Glutamatergic neuron (in vitro differentiated cells): ENCODE measurements around the gene TCEANC2. TPM values are rescaled to one million over a fixed set of nuclear protein-coding genes. Genes with fewer than 3 reads are reported as not detected.
"Not testable (repeated sequence)": the region's sequence is repeated elsewhere in the genome, so short reads cannot be mapped to it uniquely, and the experiment has no call there.

Experiments used
- DNase-seq: peaks from one replicate; pipeline ENCODE4 v3.0.0; 2022
- H3K27ac Mint-ChIP-seq: one replicate; pipeline ENCODE4 v1.8.0; 2020; ENCODE audit warnings: mild to moderate bottlenecking, mixed read lengths, inconsistent platforms; ENCODE audit not compliant: unreplicated experiment
- H3K27me3 Mint-ChIP-seq: one replicate; pipeline ENCODE4 v1.8.0; 2020; ENCODE audit warnings: mild to moderate bottlenecking, moderate library complexity, mixed read lengths, inconsistent platforms; ENCODE audit not compliant: unreplicated experiment
- H3K36me3 Mint-ChIP-seq: one replicate; pipeline ENCODE4 v1.8.0; 2020; ENCODE audit warnings: mild to moderate bottlenecking, mixed read lengths, inconsistent platforms; ENCODE audit not compliant: unreplicated experiment
- H3K4me1 Mint-ChIP-seq: one replicate; pipeline ENCODE4 v1.8.0; 2020; ENCODE audit warnings: mild to moderate bottlenecking, low read depth, mixed read lengths, inconsistent platforms; ENCODE audit not compliant: unreplicated experiment
- H3K4me3 Mint-ChIP-seq: one replicate; pipeline ENCODE4 v1.8.0; 2020; ENCODE audit warnings: mild to moderate bottlenecking, mixed read lengths, inconsistent platforms; ENCODE audit not compliant: unreplicated experiment
- H3K9me3 Mint-ChIP-seq: one replicate; pipeline ENCODE4 v1.8.0; 2020; ENCODE audit warnings: mild to moderate bottlenecking, moderate library complexity, mixed read lengths, inconsistent platforms; ENCODE audit not compliant: unreplicated experiment
- total RNA-seq: library from RNA; stranded (reverse); fragmentation: NEBNext Ultra II Directional; extraction: Animal tissue kit (Norgen Biotek cat#: 25700); gene quantifications from one replicate; pipeline ENCODE4 v1.2.1, GENCODE V29; 2021; ENCODE audit not compliant: unreplicated experiment
- TF ChIP-seq, protein P1 (sequence below): fragments of 200-600 bp; sonication (generic); IDR thresholded peaks from one replicate; pipeline ENCODE4 v1.5.0; 2021; ENCODE audit not compliant: partially characterized antibody, unreplicated experiment

Gene TCEANC2
- total RNA-seq, 1 donor from 2014 or later = 10.7 TPM

DNA sequence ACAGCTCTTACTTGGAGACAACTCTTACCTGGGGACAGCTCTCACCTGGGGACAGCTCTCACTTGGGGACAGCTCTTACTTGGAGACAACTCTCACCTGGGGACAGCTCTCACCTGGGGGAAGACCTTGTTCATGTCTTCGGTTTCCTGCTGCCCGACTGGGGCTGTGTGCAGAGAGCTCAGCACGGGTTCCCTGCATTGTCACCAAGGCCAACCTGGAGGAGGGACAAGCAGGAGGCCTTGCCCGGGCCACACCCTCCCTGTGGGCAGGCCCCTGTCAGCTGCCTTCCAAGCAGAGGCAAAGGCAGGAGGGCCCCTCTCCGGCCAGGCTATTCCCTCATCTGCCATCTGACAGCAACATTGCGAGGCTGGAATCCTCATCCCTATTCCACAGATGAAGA, 35.4 kb upstream of the TCEANC2 start, which contains the start of gene LDLRAD1:
TSS of gene LDLRAD1 (minus strand) at position 208 of the 400 bp plus-strand sequence. CDS start at position 134, 74 bp downstream.
- peaks cover 3% of the 10 kb centered on the region for H3K9me3 Mint-ChIP-seq

DNA sequence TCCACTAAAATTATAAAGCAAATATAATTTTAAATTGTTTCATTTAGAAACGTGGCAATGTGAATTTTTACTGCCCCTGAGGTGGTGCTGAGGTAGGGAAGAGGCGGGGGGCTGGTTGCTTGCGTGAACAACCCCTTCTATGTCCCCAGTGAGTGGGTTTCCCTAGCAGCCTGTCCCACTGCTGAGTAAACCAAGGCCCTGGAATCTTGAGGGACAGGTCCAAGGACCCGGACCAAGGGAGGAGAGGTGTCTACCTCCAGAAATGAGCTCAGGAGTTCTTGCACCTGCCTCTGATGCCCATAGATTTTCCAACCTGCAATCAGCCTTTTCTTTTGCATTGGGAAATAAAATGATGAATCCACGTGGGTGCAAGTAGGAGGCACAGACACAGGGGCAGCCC, 34.8 kb upstream of the TCEANC2 start:
- H3K9me3 Mint-ChIP-seq = peaks cover 2% of the 10 kb centered on the region
- H3K27me3 Mint-ChIP-seq = peaks cover 1% of the 10 kb centered on the region
- DNase-seq = no peak
- H3K4me3 Mint-ChIP-seq = no peak overlapping the region
- no peak overlapping the region for H3K27ac Mint-ChIP-seq
- H3K4me1 Mint-ChIP-seq = peaks cover 2% of the 10 kb centered on the region
- TF ChIP-seq, protein P1, sequence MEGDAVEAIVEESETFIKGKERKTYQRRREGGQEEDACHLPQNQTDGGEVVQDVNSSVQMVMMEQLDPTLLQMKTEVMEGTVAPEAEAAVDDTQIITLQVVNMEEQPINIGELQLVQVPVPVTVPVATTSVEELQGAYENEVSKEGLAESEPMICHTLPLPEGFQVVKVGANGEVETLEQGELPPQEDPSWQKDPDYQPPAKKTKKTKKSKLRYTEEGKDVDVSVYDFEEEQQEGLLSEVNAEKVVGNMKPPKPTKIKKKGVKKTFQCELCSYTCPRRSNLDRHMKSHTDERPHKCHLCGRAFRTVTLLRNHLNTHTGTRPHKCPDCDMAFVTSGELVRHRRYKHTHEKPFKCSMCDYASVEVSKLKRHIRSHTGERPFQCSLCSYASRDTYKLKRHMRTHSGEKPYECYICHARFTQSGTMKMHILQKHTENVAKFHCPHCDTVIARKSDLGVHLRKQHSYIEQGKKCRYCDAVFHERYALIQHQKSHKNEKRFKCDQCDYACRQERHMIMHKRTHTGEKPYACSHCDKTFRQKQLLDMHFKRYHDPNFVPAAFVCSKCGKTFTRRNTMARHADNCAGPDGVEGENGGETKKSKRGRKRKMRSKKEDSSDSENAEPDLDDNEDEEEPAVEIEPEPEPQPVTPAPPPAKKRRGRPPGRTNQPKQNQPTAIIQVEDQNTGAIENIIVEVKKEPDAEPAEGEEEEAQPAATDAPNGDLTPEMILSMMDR = no peak
- H3K36me3 Mint-ChIP-seq = no peaks in the 10 kb centered on the region

More for the DNA sequence above, 35.4 kb upstream of the TCEANC2 start, which contains the start of gene LDLRAD1:
- no peak within 1 kb of the TSS for H3K4me3 Mint-ChIP-seq
- TF ChIP-seq, protein P1 = no peak
- H3K27me3 Mint-ChIP-seq = peaks cover 1% of the 10 kb centered on the region
- H3K27ac Mint-ChIP-seq = no peak within 1 kb of the TSS
- no peaks in the 10 kb centered on the region for H3K36me3 Mint-ChIP-seq
- DNase-seq = no peak
- H3K4me1 Mint-ChIP-seq = peaks cover 2% of the 10 kb centered on the region

DNA sequence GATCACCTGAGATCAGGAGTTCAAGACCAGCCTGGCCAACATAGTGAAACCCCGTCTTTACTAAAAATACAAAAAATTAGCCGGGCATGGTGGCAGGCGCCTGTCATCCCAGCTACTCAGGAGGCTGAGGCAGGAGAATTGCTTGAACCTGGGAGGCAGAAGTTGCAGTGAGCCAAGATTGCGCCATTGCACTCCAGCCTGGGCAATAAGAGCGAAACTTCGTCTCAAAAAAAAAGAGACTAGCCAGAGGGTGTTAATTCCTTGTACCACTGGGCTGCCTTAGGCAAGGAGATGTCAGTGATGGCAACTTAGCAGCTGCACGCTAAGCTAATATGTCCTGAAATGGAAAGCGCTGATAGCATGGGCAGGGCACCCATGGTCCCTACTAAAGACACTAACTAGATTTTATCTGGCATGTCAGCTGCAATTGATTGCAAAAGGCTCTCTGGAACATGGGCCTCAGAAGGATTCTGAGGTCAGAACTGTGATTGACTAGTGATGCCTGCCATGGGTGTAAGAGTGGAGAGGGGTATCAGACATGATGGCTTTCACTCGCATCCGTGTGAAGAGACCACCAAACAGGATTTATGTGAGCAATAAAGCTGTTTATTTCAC, 33.7 kb upstream of the TCEANC2 start:
- not testable (repeated sequence) for DNase-seq, H3K9me3 Mint-ChIP-seq, H3K36me3 Mint-ChIP-seq, H3K27ac Mint-ChIP-seq, H3K4me1 Mint-ChIP-seq, H3K4me3 Mint-ChIP-seq, H3K27me3 Mint-ChIP-seq

GRCh38 chr1:54024358-54024757, 29.1 kb upstream of the TCEANC2 start:
- DNase-seq = no peak
- TF ChIP-seq, protein P1 = no peak
- Mint-ChIP-seq H3K4me3 (no peak overlapping the region), H3K27ac (no peak overlapping the region), H3K27me3 (peaks cover 3% of the 10 kb centered on the region), H3K36me3 (no peaks in the 10 kb centered on the region), H3K9me3 (peaks cover 4% of the 10 kb centered on the region), H3K4me1 (peaks cover 2% of the 10 kb centered on the region)

GRCh38 chr1:54024811-54025210, 28.6 kb upstream of the TCEANC2 start:
- DNase-seq, H3K4me1 Mint-ChIP-seq, H3K9me3 Mint-ChIP-seq, H3K4me3 Mint-ChIP-seq, H3K27me3 Mint-ChIP-seq, H3K36me3 Mint-ChIP-seq, H3K27ac Mint-ChIP-seq: not testable (repeated sequence)

DNA sequence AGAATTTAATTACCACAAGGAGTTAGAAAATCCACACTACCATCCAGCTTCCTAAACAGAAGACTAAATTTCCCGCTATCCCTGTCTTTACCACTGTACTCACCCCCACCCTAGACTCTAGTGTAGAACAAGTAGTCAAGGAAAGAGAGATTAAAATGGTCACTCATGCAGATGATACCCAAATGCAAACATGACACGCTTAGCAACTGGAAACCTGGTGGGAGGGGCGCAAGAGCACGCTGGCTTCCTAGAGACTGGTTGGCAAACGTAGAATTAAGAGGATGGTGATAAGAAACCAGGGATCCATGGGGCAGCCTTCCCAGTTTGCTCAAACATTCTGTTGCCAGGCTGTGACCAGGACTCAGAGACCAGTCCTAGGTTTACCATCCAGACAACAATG, 25.6 kb upstream of the TCEANC2 start:
- TF ChIP-seq, protein P1 = no peak
- no peak overlapping the region for H3K27ac Mint-ChIP-seq
- H3K27me3 Mint-ChIP-seq = peaks cover 2% of the 10 kb centered on the region
- DNase-seq = no peak
- no peaks in the 10 kb centered on the region for H3K36me3 Mint-ChIP-seq
- H3K9me3 Mint-ChIP-seq = peaks cover 2% of the 10 kb centered on the region
- H3K4me1 Mint-ChIP-seq = no peaks in the 10 kb centered on the region
- H3K4me3 Mint-ChIP-seq = no peak overlapping the region
